Heart right ventricle (tissue), 16 donors: ENCODE measurements around the gene CUTA. TPM values are rescaled to one million over a fixed set of nuclear protein-coding genes. Genes with fewer than 3 reads are reported as not detected.
"Not testable (repeated sequence)": the region's sequence is repeated elsewhere in the genome, so short reads cannot be mapped to it uniquely, and the experiment has no call there.

Experiments
- ATAC-seq, 8 donors: fragments of 200-7000 bp; cut with Tn5 transposase; one replicate each; pipeline ENCODE4 v1.9.1; 2020; ENCODE audit warnings: mild to moderate bottlenecking in 8 of 8, moderate library complexity in 8 of 8, moderate number of reproducible peaks in 1 of 8
- DNase-seq, 2 donors: peaks; one replicate each; pipeline ENCODE4 v3.0.0-alpha.2; 2020
- H3K27ac ChIP-seq, 10 donors: fragments of 200-600 bp; sonication (generic) in 2 of 10; one replicate each; pipeline versions ENCODE4 v1.5.0 to v1.8.0; 2020 to 2022; ENCODE audit warnings: mild to moderate bottlenecking in 3 of 10
- H3K27me3 ChIP-seq, 7 donors: fragments of 200-600 bp; one replicate each; pipeline ENCODE4 v1.8.0; 2021 to 2022; ENCODE audit warnings: mild to moderate bottlenecking in 2 of 7
- H3K36me3 ChIP-seq, 9 donors: fragments of 200-600 bp; sonication (generic) in 1 of 9; one replicate each; pipeline versions ENCODE4 v1.5.0 to v1.8.0; 2020 to 2022; ENCODE audit warnings: mild to moderate bottlenecking in 2 of 9
- H3K4me1 ChIP-seq, 9 donors: fragments of 200-600 bp; sonication (generic) in 1 of 9; one replicate each; pipeline versions ENCODE4 v1.5.0 to v1.8.0; 2020 to 2022; ENCODE audit warnings: mild to moderate bottlenecking in 4 of 9
- H3K4me3 ChIP-seq, 10 donors: fragments of 200-600 bp; sonication (generic) in 2 of 10; one replicate each; pipeline versions ENCODE4 v1.5.0 to v1.8.0; 2020 to 2022; ENCODE audit warnings: mild to moderate bottlenecking in 7 of 10, moderate library complexity in 2 of 10
- H3K9me3 ChIP-seq, 11 donors: fragments of 200-600 bp in 10 of 11; sonication (generic) in 2 of 11; one replicate each; pipeline versions ENCODE4 v1.5.0 to v1.8.0; 2013 to 2022; ENCODE audit warnings: mild to moderate bottlenecking in 2 of 11, control low read depth in 1 of 11, moderate library complexity in 1 of 11
- WGBS, 2 donors: extraction: QIAGEN DNeasy Blood & Tissue Kit; methylation state at CpG; one replicate each; pipeline ENCODE4 v1.1.7; 2013; ENCODE audit warnings: inconsistent platforms in 1 of 2; 5-methylcytosine and 5-hydroxymethylcytosine counted together
- intact Hi-C, 10 donors: fragments of 100-400 bp; cut with DNase I; formaldehyde crosslinking; loops; one replicate each; pipeline versions ENCODE4 v1.11.1 to v1.14.2; 2022
- polyA plus RNA-seq, 2 donors: library from polyadenylated mRNA; stranded (reverse); fragments of 200-250 nt; gene quantifications; one replicate each; pipeline ENCODE4 v1.2.3, GENCODE V29; 2013
- total RNA-seq, 10 donors: library from RNA; stranded (reverse); fragmentation: NEBNext Ultra II Directional in 3 of 10; extraction: Animal tissue kit (Norgen Biotek cat#: 25700) in 3 of 10; gene quantifications; one replicate each; pipeline versions ENCODE4 v1.2.1 to v1.2.4, GENCODE V29; 2021 to 2023
- TF ChIP-seq, protein P1 (sequence below), 9 donors: fragments of 200-600 bp; sonication (generic) in 2 of 9; IDR thresholded peaks; one replicate each; pipeline versions ENCODE4 v1.5.0 to v1.8.0; 2021 to 2022; ENCODE audit warnings: antibody characterized with exemption in 9 of 9, mild to moderate bottlenecking in 5 of 9, moderate library complexity in 1 of 9
- donor health status: Arrhythmogenic right ventricular cardiomyopathy.
- donor health status: ischemic (EF 13 %, LVEDD 7.1; RV severe dilation, severe dysfunction).
- donor health status: healthy with polysubstance abuse.
- donor health status: DM: no; HTN: yes; CAD: no.
- donor health status: DM: no; HTN: no; CAD: no.
- donor health status: ischemic (EF 25% LVEDD 6.9; RV normal size, moderate dysfunction).
- donor health status: ischemic (EF 25% LVEDD 5.7; RV mildly dilated, moderate dysfunction).
- donor health status: healthy.
- donor health status: DM: yes; HTN: yes; CAD: no.
- donor health status: Ischemic cardiomyopathy.
- donor health status: ischemic (EF 35%, LVEDD 5.7; RV mildly dilated, moderate dysfunction).
- donor health status: nonischemic (EF 11% LVEDD 7.7; RV severe dilation, severe dysfunction).
- donor health status: DM: yes; HTN: yes; CAD: no.
- donor health status: PGD.
- donor health status: ischemic (EF 29% LVEDD 5.4; RV normal size, mild dysfunction).
- donor health status: nonischemic (EF 23%, LVEDD 6.1; RV moderate dilation, normal function).

CUTA gene
- total and polyA plus RNA-seq, 12 donors = 94.7 to 161 (median 114) TPM

DNA sequence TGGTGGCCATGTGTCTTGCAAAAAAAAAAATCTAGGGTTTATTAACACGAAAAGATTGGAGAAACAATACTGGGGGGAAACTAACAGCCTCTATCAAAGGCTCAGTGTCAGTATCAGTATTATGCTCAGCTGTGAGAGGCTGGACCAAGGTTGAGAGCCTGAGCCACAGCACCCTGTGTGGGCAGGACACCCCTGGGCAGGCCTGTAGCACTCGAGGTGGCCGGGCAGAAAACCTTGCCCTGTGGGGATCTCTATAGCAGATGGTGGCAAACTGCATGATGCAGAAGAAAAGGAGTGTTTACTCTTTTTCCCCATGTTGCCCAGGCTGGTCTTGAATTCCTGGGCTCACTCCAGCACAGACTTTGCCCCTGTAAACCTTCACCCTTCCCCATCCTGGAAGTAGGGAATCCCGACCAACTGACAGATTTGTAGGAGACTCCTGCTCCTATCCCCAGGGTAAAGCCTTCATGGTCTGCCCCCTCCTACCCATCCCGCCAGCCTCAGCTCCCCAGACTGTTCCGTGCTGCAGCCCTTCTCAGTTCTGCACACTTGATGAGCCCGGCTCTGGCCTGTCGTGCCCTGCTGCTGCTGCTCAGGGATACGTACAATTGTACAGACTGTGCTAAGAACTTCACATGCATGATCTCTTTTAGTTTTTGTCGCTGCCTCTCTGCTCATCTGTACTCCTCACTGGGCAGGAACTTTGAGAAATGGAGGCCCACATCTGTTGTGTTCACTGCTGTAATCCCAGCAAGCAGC, 34.3 kb downstream of the CUTA start:
- ATAC-seq (no peak), DNase-seq (no peak)
- H3K9me3 ChIP-seq = no peaks in the 10 kb centered on the region
- TF ChIP-seq, protein P1, sequence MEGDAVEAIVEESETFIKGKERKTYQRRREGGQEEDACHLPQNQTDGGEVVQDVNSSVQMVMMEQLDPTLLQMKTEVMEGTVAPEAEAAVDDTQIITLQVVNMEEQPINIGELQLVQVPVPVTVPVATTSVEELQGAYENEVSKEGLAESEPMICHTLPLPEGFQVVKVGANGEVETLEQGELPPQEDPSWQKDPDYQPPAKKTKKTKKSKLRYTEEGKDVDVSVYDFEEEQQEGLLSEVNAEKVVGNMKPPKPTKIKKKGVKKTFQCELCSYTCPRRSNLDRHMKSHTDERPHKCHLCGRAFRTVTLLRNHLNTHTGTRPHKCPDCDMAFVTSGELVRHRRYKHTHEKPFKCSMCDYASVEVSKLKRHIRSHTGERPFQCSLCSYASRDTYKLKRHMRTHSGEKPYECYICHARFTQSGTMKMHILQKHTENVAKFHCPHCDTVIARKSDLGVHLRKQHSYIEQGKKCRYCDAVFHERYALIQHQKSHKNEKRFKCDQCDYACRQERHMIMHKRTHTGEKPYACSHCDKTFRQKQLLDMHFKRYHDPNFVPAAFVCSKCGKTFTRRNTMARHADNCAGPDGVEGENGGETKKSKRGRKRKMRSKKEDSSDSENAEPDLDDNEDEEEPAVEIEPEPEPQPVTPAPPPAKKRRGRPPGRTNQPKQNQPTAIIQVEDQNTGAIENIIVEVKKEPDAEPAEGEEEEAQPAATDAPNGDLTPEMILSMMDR (IDR thresholded peaks at IDR 0.05) = no peak
- no peaks in the 10 kb centered on the region for H3K36me3 ChIP-seq
- WGBS, 2 donors = 74 to 77% methylated on average over 10 of the region's 10 CpGs
- H3K27ac ChIP-seq = no peak overlapping the region
- H3K4me3 ChIP-seq = no peak overlapping the region
- no peaks in the 10 kb centered on the region for H3K27me3 ChIP-seq
- intact Hi-C loops = no loop called here
- no peaks in the 10 kb centered on the region for H3K4me1 ChIP-seq

DNA sequence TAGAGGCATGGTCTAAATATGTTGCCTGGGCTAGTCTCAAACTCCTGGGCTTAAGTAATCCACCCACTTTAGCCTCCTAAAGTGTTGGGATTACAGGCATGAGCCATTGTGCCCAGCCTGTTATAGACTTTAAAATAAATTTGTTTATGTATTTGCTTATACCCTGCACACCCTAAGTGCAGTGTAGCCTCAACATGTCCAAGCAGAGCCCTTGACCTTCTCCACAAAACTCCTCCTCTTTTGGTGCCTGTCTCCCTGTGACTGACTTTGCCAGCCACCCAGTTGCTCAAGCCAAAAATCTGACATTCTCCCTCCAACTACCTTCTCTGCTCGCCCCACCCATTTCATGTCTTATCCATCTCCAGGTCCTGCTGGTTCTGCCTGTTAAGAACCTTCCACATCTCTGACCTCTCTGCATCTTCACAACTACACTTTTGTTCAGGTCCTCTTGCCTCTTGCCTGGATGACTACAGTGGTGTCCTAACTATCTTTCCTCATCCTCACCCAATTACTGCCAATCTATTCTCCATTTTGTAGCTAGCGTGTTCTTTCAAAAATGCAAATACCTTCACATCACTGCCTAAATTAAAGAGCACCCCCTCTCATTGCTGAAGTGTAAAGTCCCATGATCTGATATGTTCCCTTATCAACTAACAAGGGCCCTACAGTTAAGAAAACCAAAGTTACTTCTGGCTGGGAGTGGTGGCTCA, 37.5 kb downstream of the CUTA start:
- Histone ChIP-seq H3K4me1 (peaks cover 0 to 22% (median 4%) of the 10 kb centered on the region in 9 donors), H3K27ac (no peak overlapping the region), H3K36me3 (no peaks in the 10 kb centered on the region), H3K4me3 (no peak overlapping the region), H3K27me3 (no peaks in the 10 kb centered on the region), H3K9me3 (no peaks in the 10 kb centered on the region)
- intact Hi-C loops = no loop called here
- no peak for DNase-seq
- no peak for ATAC-seq
- TF ChIP-seq, protein P1 (IDR thresholded peaks at IDR 0.05) = no peak
- WGBS, 2 donors = 92 to 93% methylated on average over 2 of the region's 2 CpGs

DNA sequence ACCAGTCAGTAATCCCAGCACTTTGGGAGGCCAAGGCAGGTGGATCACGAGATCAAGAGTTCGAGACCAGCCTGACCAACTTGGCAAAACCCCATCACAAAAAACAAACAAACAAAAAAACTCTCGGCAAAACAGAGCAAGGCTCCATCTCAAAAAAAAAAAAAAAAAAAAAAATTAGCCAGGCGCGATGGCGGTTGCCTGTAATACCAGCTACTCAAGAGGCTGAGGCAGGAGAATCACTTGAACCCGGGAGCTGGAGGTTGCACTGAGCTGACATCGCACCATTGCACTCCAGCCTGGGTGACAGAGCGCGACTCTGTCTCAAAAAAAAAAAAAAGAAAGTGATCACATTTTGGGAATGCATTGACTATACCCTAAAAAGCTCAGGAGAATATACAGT, 38.7 kb downstream of the CUTA start:
- H3K9me3 ChIP-seq, ATAC-seq, H3K36me3 ChIP-seq, intact Hi-C loops, DNase-seq, H3K27ac ChIP-seq, H3K27me3 ChIP-seq, H3K4me3 ChIP-seq: not testable (repeated sequence)
- peaks cover 0 to 35% (median 13%) of the 10 kb centered on the region in 9 donors for H3K4me1 ChIP-seq
- WGBS, 2 donors = 94 to 97% methylated on average over 10 of the region's 10 CpGs

DNA sequence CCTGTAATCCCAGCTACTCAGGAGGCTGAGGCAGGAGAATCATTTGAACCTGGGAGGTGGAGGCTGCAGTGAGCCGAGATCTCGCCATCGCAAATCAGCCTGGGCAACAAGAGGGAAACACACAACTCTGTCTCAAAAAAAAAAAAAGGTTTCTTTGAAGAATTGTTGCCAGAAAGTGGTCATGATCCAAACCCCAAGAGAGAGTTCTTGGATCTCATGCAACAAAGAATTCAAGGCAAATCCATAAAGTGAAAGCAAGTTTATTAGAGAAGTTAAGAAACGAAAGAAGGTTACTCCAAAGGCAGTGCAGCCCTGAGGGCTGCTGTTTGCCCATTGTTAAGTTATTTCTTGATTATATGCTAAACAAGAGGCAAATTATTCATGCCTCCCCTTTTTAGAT, 40.7 kb downstream of the CUTA start:
- ATAC-seq (no peak), DNase-seq (no peak)
- Histone ChIP-seq H3K9me3 (no peaks in the 10 kb centered on the region), H3K36me3 (no peaks in the 10 kb centered on the region), H3K27me3 (no peaks in the 10 kb centered on the region), H3K27ac (peak overlapping the region in 1 of 10 donors; percentile 34), H3K4me3 (no peak overlapping the region), H3K4me1 (peaks cover 0 to 49% (median 13%) of the 10 kb centered on the region in 9 donors)
- intact Hi-C loops = no loop called here
- 61 to 82% methylated on average over 4 of the region's 4 CpGs for WGBS, 2 donors
- TF ChIP-seq, protein P1 (IDR thresholded peaks at IDR 0.05) = no peak
